ENCODE results near the gene XYLT1. TPM values are rescaled to one million over a fixed set of nuclear protein-coding genes. Genes with fewer than 3 reads are reported as not detected.

The XYLT1 gene
- total and polyA plus RNA-seq, 2 of the 8 experiments (the other 6 are each of a cell fraction or from before 2014, with no cell fraction given), result 6.6 to 25.4 TPM

GRCh38 chr16:17404941-17405689, 65.6 kb downstream of the XYLT1 start:
- Histone ChIP-seq H2AFZ (ENCODE audit: low read length) (no peak overlapping the region), H4K5ac (ENCODE audit: insufficient read length, low read depth, low read length) (no peak overlapping the region), H3K79me1 (ENCODE audit: low read depth, low read length) (peaks cover 4% of the 10 kb centered on the region; the same call in 1 of the 2 replicates), H2BK5ac (ENCODE audit: low read depth, low read length) (peak overlapping the region; percentile 78; the same call in 1 of the 2 replicates), H3K14ac (ENCODE audit: insufficient read length) (no peak overlapping the region), H3K9ac (replicated peaks in 1 of 4; ENCODE audit: extremely low read depth in 1 of 4, low read depth in 3 of 4, low read length in 3 of 4) (no peak overlapping the region; a peak in 1 of 7 replicates), H3K56ac (replicated peaks; ENCODE audit: insufficient read length, low read depth, low read length) (no peak overlapping the region), H3K23me2 (ENCODE audit: low read depth, low read length) (no peaks in the 10 kb centered on the region), H2BK15ac (ENCODE audit: low read length) (peak overlapping the region; percentile 31; the same call in 1 of the 2 replicates), H3K9me3 (ENCODE audit: insufficient read depth in 2 of 2, low read depth in 1 of 2, low read length in 1 of 2) (no peaks in the 10 kb centered on the region), H4K8ac (ENCODE audit: extremely low read depth, insufficient read depth, low read length) (peak overlapping the region; percentile 20; the same call in 1 of the 2 replicates), H3K4me1 (replicated peaks in 1 of 4; ENCODE audit: control insufficient read depth in 3 of 4, insufficient read depth in 4 of 4, low read length in 3 of 4) (peaks cover 0 to 8% (median 5%) of the 10 kb centered on the region in 4 experiments; a peak in 4 of 7 replicates), H3K79me2 (ENCODE audit: control insufficient read depth in 1 of 2, insufficient read depth in 2 of 2, low read length in 2 of 2) (peaks cover 0 to 12% of the 10 kb centered on the region in 2 experiments; a peak in 2 of 4 replicates), H4K91ac (replicated peaks; ENCODE audit: insufficient read length, low read length) (peak overlapping the region; percentile 71), H4K20me1 (replicated peaks in 1 of 2; ENCODE audit: control insufficient read depth in 1 of 2, insufficient read depth in 2 of 2, low read length in 2 of 2) (no peaks in the 10 kb centered on the region), H3K18ac (ENCODE audit: extremely low read depth, low read length) (peak overlapping the region; percentile 68), H2AK5ac (ENCODE audit: low read depth, low read length) (0 out of 2 replicates have a peak overlapping the region, but pooled peaks have one; percentile 75), H3K27ac (ENCODE audit: low read depth, low read length) (no peak overlapping the region), H2BK12ac (ENCODE audit: low read depth, low read length) (peak overlapping the region; percentile 63; the same call in 1 of the 2 replicates), H3K4me2 (ENCODE audit: insufficient read depth in 1 of 2, low read depth in 2 of 2, low read length in 2 of 2) (no peak overlapping the region), H3K27me3 (replicated peaks in 1 of 4; ENCODE audit: control insufficient read depth in 3 of 4, extremely low read depth in 1 of 4, insufficient read depth in 3 of 4, low read length in 3 of 4) (no peaks in the 10 kb centered on the region), H3K4ac (replicated peaks; ENCODE audit: insufficient read length, low read depth, low read length) (no peak overlapping the region), H2BK20ac (ENCODE audit: low read length) (no peak overlapping the region), H3K36me3 (ENCODE audit: control insufficient read depth in 2 of 4, insufficient read depth in 4 of 4, low read length in 3 of 4) (no peaks in the 10 kb centered on the region), H3K23ac (ENCODE audit: insufficient read length) (no peak overlapping the region), H2BK120ac (replicated peaks; ENCODE audit: low read depth, low read length) (peak overlapping the region; percentile 59), H3K4me3 (ENCODE audit: extremely low read depth in 1 of 4, insufficient read depth in 2 of 4, low read depth in 3 of 4, low read length in 4 of 4) (no peak overlapping the region)
- FAIRE-seq (no peak), DNase-seq (ENCODE audit: low read depth in 1 of 2, low spot score in 2 of 2) (no peak)
- POLR2A ChIA-PET (ENCODE audit: partially characterized antibody), result interaction anchor here (0.6 to 3.5 kb wide), 5 partner anchors 9 to 1779 kb away, joined by 3 to 19 read pairs (median 3); no protein-coding TSS in a partner anchor
- 89% methylated on average over 24 of the region's 24 CpGs; no CpG with 5 or more reads in 1 of the 2 experiments for WGBS, 2 experiments (ENCODE audit: extremely low coverage in 1 of 2, insufficient coverage in 1 of 2, insufficient read length in 1 of 2, insufficient replicate concordance in 2 of 2, low coverage in 1 of 2, low lambda C conversion rate in 2 of 2, missing lambda C conversion rate in 1 of 2)
- CTCF ChIA-PET (ENCODE audit: partially characterized antibody), result interaction anchor here (1.1 to 2.5 kb wide), 3 partner anchors 19 to 152 kb away, joined by 3 to 5 read pairs (median 3); no protein-coding TSS in a partner anchor
- no peak for TF ChIP-seq USF2 (IDR thresholded peaks at IDR 0.05; ENCODE audit: low read length)
- TF ChIP-seq SIN3A (conservative IDR thresholded peaks at IDR 0.05 in 1 of 2, IDR thresholded peaks at IDR 0.05 in 1 of 2; ENCODE audit: low read depth in 1 of 2, low read length in 2 of 2), result no peak
- no peak for TF ChIP-seq NANOG (IDR thresholded peaks at IDR 0.05; ENCODE audit: insufficient read depth, low read depth, low read length, poor library complexity, severe bottlenecking)
- no peak for TF ChIP-seq CBX5 (IDR thresholded peaks at IDR 0.05; ENCODE audit: low read depth, low read length)
- TF ChIP-seq CREB1 (IDR thresholded peaks at IDR 0.05), result no peak
- no peak for TF ChIP-seq PHF8 (conservative IDR thresholded peaks at IDR 0.05; ENCODE audit: low read depth, low read length)
- TF ChIP-seq ZNF274 (IDR thresholded peaks at IDR 0.05; ENCODE audit: borderline replicate concordance, extremely low read depth, low read length), result no peak
- TF ChIP-seq BRCA1 (IDR thresholded peaks at IDR 0.05; ENCODE audit: low read depth, low read length), result no peak
- no peak for TF ChIP-seq EGR1 (IDR thresholded peaks at IDR 0.05; ENCODE audit: borderline replicate concordance, low read depth, low read length)
- TF ChIP-seq YY1 (IDR thresholded peaks at IDR 0.05; ENCODE audit: low read depth, low read length), result no peak

Measured in H1 (cell line).